ENCODE measurements around the gene KDM5A.
A peak's percentile ranks its signal among the peaks of the same experiment; 100 is the strongest.
"Not testable (repeated sequence)": the region's sequence is repeated elsewhere in the genome, so short reads cannot be mapped to it uniquely, and the experiment has no call there.

KDM5A gene

GRCh38 chr12:388012-388411 lies 1.1 kb downstream of the KDM5A start:
- TF ChIP-seq, protein P1, sequence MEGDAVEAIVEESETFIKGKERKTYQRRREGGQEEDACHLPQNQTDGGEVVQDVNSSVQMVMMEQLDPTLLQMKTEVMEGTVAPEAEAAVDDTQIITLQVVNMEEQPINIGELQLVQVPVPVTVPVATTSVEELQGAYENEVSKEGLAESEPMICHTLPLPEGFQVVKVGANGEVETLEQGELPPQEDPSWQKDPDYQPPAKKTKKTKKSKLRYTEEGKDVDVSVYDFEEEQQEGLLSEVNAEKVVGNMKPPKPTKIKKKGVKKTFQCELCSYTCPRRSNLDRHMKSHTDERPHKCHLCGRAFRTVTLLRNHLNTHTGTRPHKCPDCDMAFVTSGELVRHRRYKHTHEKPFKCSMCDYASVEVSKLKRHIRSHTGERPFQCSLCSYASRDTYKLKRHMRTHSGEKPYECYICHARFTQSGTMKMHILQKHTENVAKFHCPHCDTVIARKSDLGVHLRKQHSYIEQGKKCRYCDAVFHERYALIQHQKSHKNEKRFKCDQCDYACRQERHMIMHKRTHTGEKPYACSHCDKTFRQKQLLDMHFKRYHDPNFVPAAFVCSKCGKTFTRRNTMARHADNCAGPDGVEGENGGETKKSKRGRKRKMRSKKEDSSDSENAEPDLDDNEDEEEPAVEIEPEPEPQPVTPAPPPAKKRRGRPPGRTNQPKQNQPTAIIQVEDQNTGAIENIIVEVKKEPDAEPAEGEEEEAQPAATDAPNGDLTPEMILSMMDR (IDR thresholded peaks at IDR 0.05; ENCODE audit: low read length) = no peak
- no peak for TF ChIP-seq EZH2 (IDR thresholded peaks at IDR 0.05; ENCODE audit: borderline replicate concordance, low read length)
- no peaks in the 10 kb centered on the region for H3K9me2 ChIP-seq (ENCODE audit: low read depth, low read length)
- H3K27me3 ChIP-seq (ENCODE audit: insufficient read depth, low read length) = no peaks in the 10 kb centered on the region
- no peak overlapping the region for H2AFZ ChIP-seq (ENCODE audit: low read length)
- H3K9me3 ChIP-seq (ENCODE audit: low read length) = no peaks in the 10 kb centered on the region
- no peaks in the 10 kb centered on the region for H3F3A ChIP-seq (ENCODE audit: insufficient read depth, low read length)
- H3K79me2 ChIP-seq (ENCODE audit: insufficient read depth, low read length) = peaks cover 49% of the 10 kb centered on the region
- peak overlapping the region; percentile 88 for H3K27ac ChIP-seq (ENCODE audit: low read depth, low read length, poor library complexity, severe bottlenecking)
- H3K36me3 ChIP-seq (ENCODE audit: insufficient read depth, low read length) = peaks cover 31% of the 10 kb centered on the region
- H3K9ac ChIP-seq (ENCODE audit: low read length) = peak overlapping the region; percentile 87
- peaks cover 4% of the 10 kb centered on the region; the same call in 1 of the 2 replicates for H4K20me1 ChIP-seq (ENCODE audit: insufficient read depth, low read length)
- H3K4me3 ChIP-seq (ENCODE audit: low read depth, low read length, poor library complexity, severe bottlenecking) = peak overlapping the region; percentile 81
- peaks cover 37% of the 10 kb centered on the region for H3K4me1 ChIP-seq (ENCODE audit: insufficient read depth, low read length, severe bottlenecking)
- peak overlapping the region; percentile 90 for H3K4me2 ChIP-seq (ENCODE audit: low read length)

GRCh38 chr12:386651-387050 lies 2.5 kb downstream of the KDM5A start:
- H3K36me3 ChIP-seq (ENCODE audit: insufficient read depth, low read length) = peaks cover 44% of the 10 kb centered on the region
- H3K4me1 ChIP-seq (ENCODE audit: insufficient read depth, low read length, severe bottlenecking) = peaks cover 37% of the 10 kb centered on the region
- H3K9ac ChIP-seq (ENCODE audit: low read length) = peak overlapping the region; percentile 87
- no peaks in the 10 kb centered on the region for H3K27me3 ChIP-seq (ENCODE audit: insufficient read depth, low read length)
- H3K79me2 ChIP-seq (ENCODE audit: insufficient read depth, low read length) = peaks cover 49% of the 10 kb centered on the region
- H3K4me2 ChIP-seq (ENCODE audit: low read length) = peak overlapping the region; percentile 90
- H3F3A ChIP-seq (ENCODE audit: insufficient read depth, low read length) = no peaks in the 10 kb centered on the region
- TF ChIP-seq, protein P1 (IDR thresholded peaks at IDR 0.05; ENCODE audit: low read length) = no peak
- H3K4me3 ChIP-seq (ENCODE audit: low read depth, low read length, poor library complexity, severe bottlenecking) = peak overlapping the region; percentile 81
- no peak overlapping the region for H3K27ac ChIP-seq (ENCODE audit: low read depth, low read length, poor library complexity, severe bottlenecking)
- H3K9me2 ChIP-seq (ENCODE audit: low read depth, low read length) = no peaks in the 10 kb centered on the region
- H4K20me1 ChIP-seq (ENCODE audit: insufficient read depth, low read length) = peaks cover 4% of the 10 kb centered on the region; the same call in 1 of the 2 replicates
- H3K9me3 ChIP-seq (ENCODE audit: low read length) = no peaks in the 10 kb centered on the region
- no peak overlapping the region for H2AFZ ChIP-seq (ENCODE audit: low read length)

GRCh38 chr12:370739-371485 lies 18.2 kb downstream of the KDM5A start:
- not testable (repeated sequence) for H3K27ac ChIP-seq (ENCODE audit: low read depth, low read length, poor library complexity, severe bottlenecking); H3K79me2 ChIP-seq (ENCODE audit: insufficient read depth, low read length); H2AFZ ChIP-seq (ENCODE audit: low read length); H3F3A ChIP-seq (ENCODE audit: insufficient read depth, low read length); H3K9me3 ChIP-seq (ENCODE audit: low read length); H3K9me2 ChIP-seq (ENCODE audit: low read depth, low read length); H3K27me3 ChIP-seq (ENCODE audit: insufficient read depth, low read length); H3K4me1 ChIP-seq (ENCODE audit: insufficient read depth, low read length, severe bottlenecking); H4K20me1 ChIP-seq (ENCODE audit: insufficient read depth, low read length); H3K4me2 ChIP-seq (ENCODE audit: low read length); H3K4me3 ChIP-seq (ENCODE audit: low read depth, low read length, poor library complexity, severe bottlenecking); H3K9ac ChIP-seq (ENCODE audit: low read length)
- H3K36me3 ChIP-seq (ENCODE audit: insufficient read depth, low read length) = peaks cover 53% of the 10 kb centered on the region

GRCh38 chr12:367972-368371 lies 21.1 kb downstream of the KDM5A start:
- Histone ChIP-seq H3K9me2 (ENCODE audit: low read depth, low read length) (no peaks in the 10 kb centered on the region), H3K27me3 (ENCODE audit: insufficient read depth, low read length) (no peaks in the 10 kb centered on the region), H4K20me1 (ENCODE audit: insufficient read depth, low read length) (no peaks in the 10 kb centered on the region), H3K9me3 (ENCODE audit: low read length) (peaks cover 10% of the 10 kb centered on the region; the same call in 1 of the 2 replicates), H3K4me2 (ENCODE audit: low read length) (no peak overlapping the region), H3K4me1 (ENCODE audit: insufficient read depth, low read length, severe bottlenecking) (no peaks in the 10 kb centered on the region), H2AFZ (ENCODE audit: low read length) (no peak overlapping the region), H3K4me3 (ENCODE audit: low read depth, low read length, poor library complexity, severe bottlenecking) (no peak overlapping the region), H3K27ac (ENCODE audit: low read depth, low read length, poor library complexity, severe bottlenecking) (no peak overlapping the region), H3K9ac (ENCODE audit: low read length) (no peak overlapping the region), H3F3A (ENCODE audit: insufficient read depth, low read length) (no peaks in the 10 kb centered on the region), H3K36me3 (ENCODE audit: insufficient read depth, low read length) (peaks cover 72% of the 10 kb centered on the region), H3K79me2 (ENCODE audit: insufficient read depth, low read length) (0 out of 2 replicates have a peak, but pooled peaks cover 4% of the 10 kb centered on the region)
- no peak for TF ChIP-seq EZH2 (IDR thresholded peaks at IDR 0.05; ENCODE audit: borderline replicate concordance, low read length)
- TF ChIP-seq, protein P1 (IDR thresholded peaks at IDR 0.05; ENCODE audit: low read length) = no peak
